Daoy (cell line): ENCODE results near the gene LRRC45. TPM values are rescaled to one million over a fixed set of nuclear protein-coding genes. Genes with fewer than 3 reads are reported as not detected.

ENCODE experiments used
- DNase-seq: peaks from one replicate; pipeline ENCODE4 v3.0.0-alpha.2; 2015; ENCODE audit warnings: low read depth
- total RNA-seq: library from RNA; depleted of rRNA; stranded (reverse); fragments of >200 nt; shearing (Covaris generic); gene quantifications from 2 replicates; pipeline ENCODE4 v1.2.3, GENCODE V29; 2014

LRRC45 gene
- total RNA-seq, 1 experiment from 2014 or later = 23.2 TPM

DNA sequence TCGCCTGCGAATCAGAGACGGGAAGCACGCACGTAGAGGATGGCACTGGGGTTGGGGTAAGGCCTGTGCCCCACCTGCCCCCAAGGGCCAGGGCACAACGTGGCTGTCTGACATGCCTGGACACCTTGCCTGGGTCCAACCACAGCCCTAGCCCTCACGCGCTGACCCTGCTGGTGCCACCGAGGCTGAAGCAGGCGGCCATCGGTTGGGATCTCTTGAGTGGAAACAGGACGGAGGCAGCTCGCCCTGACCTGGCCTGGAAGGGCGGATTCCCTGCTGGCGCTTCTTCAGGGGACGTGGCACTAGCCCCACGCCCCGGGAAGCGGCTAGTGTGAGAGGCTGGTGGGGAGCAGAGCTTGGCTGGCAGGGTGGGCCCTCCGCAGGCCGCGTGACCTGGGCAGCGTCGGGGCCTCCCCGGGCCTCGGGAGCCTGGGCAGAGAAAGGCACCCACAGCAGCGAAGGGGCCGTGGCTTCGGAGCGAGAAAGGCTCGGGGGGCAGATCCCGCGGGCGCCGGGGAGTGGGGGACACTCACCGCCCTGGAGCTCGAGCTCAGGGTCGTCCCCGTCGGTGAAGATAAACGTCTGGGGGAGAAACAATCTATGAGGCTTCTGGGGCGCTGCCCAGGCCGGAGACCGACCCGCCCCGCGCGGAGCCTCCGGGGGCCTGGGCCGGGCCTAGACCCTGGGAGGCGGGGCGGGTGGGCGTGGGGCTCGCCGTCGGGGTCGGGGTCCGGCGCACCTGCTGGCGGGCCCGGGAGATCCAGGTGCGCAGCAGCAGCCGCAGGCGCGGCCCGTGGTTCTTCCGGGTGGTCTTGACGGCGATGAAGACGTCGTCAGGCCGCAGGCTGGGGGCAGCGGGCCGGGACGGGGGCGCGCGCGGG lies 27.9 kb downstream of the LRRC45 start:
- DNase-seq = peak; percentile 9

DNA sequence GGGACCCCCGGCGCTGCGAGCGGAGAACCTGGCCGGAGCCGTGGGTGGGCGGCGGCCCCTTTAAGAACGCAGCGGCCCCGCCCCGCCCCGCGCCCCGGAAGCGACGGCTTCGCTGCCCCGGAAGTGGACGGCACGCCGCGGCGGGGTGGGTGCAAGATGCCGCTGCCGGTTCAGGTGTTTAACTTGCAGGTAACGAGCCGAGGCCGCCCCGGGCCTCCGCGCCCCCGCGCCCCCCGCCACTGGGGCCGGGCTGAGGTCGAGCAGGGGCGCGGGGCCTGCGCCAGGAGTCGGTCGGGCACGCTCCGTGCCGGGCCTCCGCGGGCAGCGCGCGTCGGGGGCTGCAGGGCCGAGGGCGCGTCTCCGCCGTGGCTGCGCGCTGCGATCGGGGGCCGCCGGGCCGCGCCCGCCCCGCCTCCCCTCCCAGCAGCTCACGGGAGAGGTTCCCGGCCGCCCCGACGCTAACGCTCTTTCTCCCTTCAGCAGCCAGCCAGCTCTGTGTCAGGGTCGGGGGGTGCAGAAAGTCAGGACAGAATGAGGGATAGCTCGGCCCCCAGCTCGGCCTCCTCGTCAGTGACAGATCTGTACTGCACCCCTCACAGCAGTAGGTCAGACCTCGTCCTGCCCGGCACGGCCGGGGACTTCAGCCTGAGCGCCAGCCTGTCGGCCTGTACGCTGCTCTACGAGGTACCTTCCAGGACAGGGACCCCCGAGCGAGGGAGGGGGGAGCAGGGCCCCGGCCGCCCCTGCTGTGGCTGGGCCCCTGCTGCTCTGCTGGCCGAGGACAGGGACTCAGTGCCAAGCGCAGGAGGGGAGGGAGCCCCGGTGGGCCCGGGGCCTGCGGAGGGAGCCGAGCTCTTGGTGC lies 28.9 kb downstream of the LRRC45 start, which contains the start of the genes GPS1 and RFNG:
Gene GPS1 (plus strand): TSS at position 123 of the 862 bp plus-strand sequence. CDS start 34 bp downstream, at position 157.
Gene RFNG (minus strand): TSS at position 36 of the 862 bp plus-strand sequence. CDS start 45 bp downstream, outside the sequence.
- DNase-seq = peak; percentile 82

DNA sequence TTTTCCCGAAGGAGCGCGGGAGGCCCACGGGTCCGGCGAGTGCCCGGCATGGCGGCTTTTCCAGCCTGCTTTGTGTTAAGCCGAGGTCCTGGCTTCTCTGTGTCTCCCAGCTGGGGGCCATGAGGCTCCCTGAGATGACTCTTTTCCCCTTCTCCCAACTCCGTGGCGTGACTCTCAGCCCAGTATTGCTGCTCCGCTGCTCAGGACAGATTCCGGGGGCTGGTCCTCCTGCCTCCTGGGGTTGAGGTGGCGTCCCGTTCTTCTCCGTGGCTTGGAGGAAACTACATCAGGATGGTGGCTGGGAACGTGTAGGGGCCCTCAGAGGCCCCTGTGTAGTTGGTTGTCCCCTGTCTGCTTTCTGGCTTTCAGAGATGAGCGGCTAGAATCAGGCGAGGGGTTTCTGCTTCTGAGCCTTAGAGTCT lies 29.5 kb downstream of the LRRC45 start:
- DNase-seq = peak; percentile 6

DNA sequence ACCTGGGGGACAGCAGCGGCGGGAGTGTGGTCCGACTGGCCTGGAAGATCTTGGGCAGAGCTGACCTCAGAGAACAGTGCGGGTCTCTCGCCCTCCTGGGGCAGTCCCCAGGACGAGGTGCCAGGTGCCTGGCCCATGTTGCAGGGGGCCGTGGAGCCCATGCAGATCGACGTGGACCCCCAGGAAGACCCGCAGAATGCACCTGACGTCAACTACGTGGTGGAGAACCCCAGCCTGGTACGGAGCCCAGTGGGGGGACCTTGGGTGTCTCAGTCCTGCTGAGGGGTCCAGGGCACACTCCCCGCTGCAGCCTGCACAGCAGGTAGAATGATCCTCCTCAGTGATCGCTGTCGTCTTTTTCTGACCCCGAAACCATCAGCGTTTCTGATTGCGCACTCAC lies 30.0 kb downstream of the LRRC45 start:
- no peak for DNase-seq

DNA sequence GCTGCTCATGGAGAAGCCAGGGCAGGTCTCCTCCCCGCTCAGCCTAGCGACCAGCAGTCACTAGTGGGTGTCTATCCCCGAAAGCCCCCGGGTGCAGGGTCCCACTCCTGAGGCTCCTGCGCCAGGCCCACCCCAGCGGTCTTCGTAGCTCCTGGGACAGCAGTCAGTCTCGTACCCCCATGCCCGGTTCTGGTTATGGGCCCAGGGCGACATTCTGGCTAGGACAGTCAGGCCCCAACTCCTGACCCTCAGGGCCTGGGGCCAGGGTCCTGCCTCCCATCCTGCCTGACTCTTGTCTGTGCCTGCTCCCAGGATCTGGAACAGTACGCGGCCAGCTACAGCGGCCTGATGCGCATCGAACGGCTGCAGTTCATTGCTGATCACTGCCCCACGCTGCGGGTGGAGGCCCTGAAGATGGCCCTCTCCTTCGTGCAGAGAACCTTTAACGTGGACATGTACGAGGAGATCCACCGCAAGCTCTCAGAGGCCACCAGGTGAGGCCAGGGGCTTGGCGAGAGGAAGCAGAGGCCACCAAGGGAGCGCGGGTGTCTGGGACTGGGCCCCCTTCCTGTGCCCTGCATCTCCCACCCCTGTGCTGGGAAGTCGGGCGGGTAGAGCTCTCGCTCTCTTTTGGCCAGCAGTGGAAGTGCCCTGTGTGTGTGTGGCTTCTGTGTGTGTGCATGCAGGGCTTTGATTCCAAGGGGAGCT lies 30.6 kb downstream of the LRRC45 start:
- peak; percentile 6 for DNase-seq

DNA sequence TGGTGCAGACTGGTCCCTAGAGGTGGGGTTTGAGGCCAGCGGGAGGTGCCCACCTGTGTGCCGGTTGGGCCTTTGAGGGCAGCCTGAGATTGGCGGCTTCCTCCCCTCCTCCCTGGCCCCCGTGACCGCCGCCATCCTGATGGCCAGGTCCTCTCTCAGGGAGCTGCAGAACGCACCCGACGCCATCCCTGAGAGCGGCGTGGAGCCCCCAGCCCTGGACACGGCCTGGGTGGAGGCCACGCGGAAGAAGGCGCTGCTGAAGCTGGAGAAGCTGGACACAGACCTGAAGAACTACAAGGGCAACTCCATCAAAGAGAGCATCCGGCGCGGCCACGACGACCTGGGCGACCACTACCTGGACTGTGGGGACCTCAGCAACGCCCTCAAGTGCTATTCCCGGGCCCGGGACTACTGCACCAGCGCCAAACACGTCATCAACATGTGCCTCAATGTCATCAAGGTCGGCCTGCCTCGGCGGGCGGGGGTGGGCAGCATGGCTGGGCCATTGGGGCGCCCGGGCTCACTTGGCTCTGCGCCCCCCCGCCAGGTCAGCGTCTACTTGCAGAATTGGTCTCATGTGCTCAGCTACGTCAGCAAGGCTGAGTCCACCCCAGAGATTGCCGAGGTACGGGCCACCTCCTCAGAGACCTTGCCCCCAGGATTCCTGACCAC lies 31.4 kb downstream of the LRRC45 start:
- DNase-seq = peak; percentile 10

DNA sequence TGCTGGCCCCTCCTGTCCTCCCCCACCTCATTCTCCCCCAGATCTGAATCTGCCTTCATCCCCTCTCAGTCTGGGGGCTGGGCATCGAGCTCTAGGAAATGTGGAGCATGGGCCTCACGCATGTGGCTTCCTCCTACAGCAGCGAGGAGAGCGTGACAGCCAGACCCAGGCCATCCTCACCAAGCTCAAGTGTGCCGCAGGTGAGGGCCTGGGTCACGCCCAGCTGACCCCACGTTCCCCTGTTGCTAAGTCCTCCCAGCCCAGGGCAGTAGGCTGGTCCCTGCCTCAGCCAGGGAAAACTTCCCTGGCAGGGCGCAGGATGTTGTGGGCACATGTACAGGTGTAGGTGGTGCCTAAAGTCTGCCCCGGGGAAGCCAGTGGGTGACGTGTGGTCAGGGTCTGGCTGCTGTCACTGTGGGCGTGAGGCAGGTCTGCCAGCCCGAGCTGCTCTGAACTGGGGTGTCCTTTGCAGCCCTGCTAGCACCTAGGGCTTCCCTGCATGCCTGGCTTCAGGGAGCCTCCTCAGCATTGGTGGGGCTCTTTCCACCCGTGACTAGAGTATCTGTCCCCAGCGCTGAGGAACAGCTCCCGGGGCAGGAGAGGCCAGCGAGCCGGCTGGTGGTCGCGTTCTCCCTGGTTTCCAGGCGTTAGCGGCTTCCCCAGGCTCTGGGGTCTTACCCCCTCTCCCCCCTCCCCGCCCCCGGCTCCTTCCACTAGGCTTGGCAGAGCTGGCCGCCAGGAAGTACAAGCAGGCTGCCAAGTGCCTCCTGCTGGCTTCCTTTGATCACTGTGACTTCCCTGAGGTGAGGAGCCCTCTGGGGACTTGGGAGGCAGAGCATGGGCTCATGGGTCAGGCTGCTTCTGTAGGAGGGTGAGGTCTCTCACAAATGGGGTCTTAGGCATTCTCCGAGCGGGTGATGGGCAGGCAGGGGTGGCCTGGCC lies 32.2 kb downstream of the LRRC45 start:
- DNase-seq = peak; percentile 9

DNA sequence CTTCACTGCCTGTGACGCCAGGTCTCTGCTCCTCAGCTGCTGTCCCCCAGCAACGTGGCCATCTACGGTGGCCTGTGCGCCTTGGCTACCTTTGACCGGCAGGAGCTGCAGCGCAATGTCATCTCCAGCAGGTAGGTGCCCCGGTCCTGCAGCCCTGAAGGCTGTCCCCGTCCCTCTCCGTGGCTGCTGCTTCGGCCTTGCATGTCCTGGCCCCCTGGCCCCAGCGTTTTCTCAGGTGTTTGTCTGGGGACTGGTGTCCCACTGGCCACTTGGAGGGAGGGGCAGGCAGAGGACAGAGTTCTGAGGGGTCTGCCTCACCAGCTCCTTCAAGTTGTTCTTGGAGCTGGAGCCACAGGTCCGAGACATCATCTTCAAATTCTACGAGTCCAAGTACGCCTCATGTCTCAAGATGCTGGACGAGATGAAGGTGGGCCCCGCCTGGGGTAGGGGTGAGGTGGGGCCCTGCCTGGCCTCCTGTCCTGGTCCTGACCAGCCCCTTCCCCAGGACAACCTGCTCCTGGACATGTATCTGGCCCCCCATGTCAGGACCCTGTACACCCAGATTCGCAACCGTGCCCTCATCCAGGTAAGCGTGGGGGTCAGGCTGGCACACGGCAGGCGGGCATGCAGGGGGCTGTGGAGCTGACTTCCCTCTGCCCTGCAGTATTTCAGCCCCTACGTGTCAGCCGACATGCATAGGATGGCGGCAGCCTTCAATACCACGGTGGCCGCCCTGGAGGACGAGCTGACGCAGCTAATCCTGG lies 33.0 kb downstream of the LRRC45 start:
- DNase-seq = peak; percentile 5

DNA sequence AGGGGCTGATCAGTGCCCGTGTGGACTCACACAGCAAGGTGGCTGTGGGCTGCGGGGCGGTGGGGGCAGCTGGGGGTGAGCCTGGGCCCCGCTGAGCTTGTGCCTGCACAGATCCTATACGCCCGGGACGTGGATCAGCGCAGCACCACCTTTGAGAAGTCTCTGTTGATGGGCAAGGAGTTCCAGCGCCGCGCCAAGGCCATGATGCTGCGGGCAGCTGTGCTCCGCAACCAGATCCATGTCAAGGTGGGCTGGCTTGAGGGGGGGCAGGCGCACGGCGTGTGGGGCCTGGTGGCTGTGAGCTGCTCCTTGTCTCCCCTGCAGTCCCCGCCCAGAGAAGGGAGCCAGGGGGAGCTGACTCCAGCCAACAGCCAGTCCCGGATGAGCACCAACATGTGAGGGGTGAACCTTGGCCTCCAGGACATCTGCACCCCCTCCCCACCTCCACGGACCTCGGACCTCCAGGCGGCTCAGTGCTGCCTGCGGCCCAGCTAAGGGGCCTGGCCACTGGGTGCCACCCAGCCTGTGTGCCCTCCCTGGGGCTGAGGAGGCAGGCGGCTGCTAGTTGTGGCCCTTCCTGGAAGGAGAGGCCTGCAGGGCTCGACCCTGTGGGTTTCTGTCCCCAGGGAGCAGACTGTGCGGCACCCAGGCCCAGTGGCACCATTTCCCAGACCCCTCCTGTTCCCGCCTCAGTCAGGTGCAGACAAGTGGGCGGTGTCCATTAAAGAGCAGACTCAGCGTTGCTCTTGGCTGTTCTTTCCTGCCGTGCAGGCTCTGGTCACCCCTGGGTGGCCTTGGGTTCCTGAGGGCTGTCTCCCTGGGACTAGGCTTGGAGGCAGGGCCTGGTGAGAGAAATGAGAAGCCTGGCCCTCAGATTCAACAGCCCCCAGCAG lies 33.9 kb downstream of the LRRC45 start:
- peak; percentile 11 for DNase-seq

DNA sequence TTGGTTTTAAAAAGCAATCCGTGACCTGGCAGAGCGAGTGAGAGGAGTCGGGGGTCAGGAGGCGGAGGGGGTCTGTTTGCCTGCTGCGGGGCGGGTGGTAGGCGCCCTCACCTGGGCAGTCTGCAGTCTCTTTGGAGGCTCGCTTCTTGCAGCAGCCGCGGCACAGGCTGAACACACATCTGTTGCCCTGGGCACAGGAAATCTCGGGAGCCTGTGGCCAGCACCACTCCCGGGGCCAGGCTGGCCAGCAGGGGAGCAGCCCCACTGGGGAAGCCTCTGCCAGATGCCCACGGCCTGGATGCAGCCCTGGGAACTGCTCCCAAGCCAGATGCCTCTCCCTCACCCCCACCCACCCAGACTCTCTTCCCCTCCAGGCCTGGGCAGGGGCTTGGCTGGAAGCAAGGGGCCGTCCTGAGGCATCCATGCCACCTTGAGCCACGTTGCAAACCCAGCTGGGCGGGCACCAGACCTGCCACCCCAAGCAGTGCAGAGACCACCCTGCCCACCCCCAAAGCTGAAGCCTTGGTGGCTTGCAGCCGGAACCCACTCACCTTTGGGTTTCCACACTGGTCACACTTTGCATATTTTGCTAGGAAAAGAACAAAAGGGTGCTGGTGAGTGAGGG lies 35.2 kb downstream of the LRRC45 start:
- peak; percentile 6 for DNase-seq

DNA sequence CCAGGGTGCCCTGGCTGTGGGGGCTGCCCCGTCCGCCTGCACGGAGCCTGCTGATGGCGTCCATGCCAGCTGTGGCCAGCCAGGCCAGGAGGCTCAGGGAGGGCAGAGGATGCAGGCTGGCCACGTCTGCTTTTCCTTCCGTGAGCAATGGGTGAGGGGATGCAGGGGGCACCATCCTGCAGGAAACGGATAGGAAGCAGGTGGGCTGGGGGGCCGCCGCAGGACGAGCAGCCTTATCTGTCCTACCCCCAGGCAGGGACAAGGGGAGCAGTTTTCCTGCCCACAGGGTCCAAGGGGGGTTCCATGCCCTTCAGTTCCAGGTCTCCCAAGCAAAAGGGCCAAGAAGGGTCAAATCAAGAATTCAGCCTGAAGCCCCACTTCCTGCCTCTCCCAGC lies 35.7 kb downstream of the LRRC45 start:
- DNase-seq = peak; percentile 7

DNA sequence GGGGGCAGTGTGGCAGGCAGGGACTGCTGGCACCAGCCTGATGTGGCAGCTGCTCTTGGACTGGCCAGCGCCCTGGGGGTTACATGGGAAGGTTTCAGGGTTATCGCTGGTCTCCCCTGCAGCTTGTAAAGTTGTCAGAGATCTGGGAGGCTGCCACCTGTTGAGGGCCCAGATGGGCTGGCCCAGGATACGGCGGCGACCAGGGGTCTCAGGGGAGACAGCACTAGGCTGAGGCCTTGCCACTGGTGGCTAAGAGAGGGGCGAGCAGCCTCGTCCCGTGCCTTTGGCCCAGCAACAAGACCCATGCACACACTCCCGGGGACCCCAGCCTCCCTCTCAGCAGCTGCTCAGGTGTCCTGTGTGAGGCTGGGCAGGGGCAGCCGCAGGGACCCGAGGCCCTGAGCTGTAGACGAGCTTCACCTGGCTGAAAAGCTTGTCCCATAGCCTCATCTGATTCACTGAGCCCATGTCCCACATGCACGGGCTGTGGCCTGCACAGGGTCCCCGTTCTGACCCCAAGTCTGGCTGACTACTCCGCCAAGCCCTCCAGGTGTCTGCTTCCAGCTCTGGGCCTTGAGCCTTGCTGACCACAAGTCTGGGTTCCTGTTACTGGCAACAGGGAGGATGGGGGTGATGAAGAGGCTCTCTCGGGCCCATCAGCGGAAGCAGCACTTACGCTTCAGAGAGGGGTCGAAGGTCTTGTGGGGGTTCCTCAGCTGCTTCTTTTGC lies 36.3 kb downstream of the LRRC45 start:
- peak; percentile 8 for DNase-seq

DNA sequence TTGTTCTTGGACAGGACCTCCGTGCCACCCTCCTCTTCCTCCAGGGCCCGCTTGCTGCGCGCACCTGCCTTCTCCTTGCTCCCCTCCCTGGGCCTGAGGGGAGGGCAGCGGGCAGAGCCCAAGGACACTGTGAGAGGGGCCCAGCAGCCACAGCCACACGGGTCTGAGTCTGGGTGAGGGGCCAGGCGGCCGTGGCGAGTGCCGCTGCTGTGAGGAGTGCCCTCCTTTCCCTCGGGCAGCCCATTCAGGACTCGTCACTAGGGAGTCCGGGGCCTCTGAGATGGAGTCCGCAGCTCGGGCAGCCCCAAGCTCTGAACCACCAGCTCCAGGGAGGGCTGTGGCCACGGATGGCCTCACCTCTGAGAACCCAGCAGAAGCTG lies 36.9 kb downstream of the LRRC45 start:
- DNase-seq = peak; percentile 4

DNA sequence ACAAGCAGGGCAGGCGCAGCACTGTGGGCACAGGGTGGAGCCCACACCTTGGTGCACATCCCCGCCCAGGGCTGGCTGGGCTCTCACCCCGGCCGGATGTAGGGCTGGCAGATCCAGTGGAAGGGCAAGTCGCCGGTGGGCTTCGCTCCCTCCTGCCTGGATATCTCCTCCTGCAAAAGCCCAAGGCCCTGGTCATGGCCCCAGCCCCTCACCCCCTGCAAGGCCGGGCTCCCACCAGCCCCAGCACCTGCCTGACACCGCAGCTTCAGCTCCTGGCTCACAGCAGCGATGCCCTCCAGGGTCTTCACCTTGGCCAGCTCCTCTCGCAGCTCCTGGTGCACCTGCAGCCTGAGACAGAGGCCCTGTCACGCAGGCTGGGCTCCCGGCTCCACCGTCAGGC lies 37.5 kb downstream of the LRRC45 start:
- DNase-seq = peak; percentile 3

DNA sequence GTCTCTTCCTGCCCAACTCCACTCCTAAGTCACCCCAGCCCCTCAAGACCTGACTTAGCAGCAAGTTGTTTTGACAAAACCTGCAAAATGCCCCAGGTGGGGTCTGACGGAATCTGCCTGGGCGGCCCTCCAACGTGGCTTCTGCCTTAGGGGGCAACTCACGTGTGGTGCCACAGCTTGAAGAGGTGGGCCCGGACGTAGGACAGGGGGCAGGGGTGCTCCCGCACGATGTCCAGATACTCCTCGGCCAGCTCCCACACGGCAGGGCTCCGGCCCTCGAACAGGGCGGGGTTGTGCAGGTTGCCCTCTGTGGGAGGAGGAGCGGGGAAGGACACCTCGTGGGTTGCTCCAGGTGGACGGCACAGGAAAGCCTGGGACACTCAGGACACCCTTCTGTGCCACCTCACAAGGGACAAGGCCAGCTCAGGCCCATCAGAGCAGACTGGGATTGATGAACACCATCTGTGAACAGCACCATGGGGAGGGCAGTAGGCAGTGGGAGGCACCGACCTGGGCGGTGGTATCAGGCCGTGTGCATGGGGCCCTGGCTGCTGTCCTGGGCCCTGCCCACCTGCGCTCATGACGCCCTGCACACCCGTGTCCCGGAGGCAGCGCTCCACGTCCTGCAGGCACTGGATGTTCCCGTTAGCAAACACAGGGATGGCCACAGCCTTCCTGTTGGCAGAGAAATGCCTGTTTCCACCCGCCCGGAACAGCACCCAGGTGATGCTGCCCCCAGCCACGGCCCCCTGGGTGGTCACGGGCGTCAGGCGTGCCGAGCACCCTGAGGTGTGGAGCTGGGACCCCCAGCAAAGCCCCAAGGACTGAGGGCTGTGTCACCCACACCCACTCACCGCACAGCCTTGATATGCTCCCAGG lies 38.2 kb downstream of the LRRC45 start:
- no peak for DNase-seq
